SK-N-SH (cell line): ENCODE results near the gene DNAH14. TPM values are rescaled to one million over a fixed set of nuclear protein-coding genes. Genes with fewer than 3 reads are reported as not detected.

Experiments used
- CTCF ChIA-PET: fragments of 300-600, 350-600 bp; formaldehyde crosslinking; extraction: SDS; loops from one replicate; lab custom pipeline; 2021; lab: Yijun Ruan, JAX
- POLR2A ChIA-PET: fragments of 350-600 bp; sonication (Branson Sonifier 250); formaldehyde crosslinking; extraction: SDS; loops from one replicate; lab custom pipeline; 2020; ENCODE audit warnings: antibody characterized with exemption, inconsistent platforms; lab: Yijun Ruan, JAX
- DNase-seq: peaks from one replicate; pipeline ENCODE4 v3.0.0; 2012
- H2AFZ ChIP-seq: fragments of 200-600 bp; sonication (generic); 2 replicates; pipeline ENCODE4 v1.8.1; 2016; ENCODE audit warnings: antibody characterized with exemption, mild to moderate bottlenecking, low read depth
- H3F3A ChIP-seq: fragments of 200-600 bp; sonication (generic); replicated peaks from 2 replicates; pipeline ENCODE3; 2016; ENCODE audit warnings: antibody characterized with exemption, mild to moderate bottlenecking; ENCODE audit not compliant: insufficient read depth
- H3K27ac ChIP-seq, 2 experiments: fragments of 200-500 bp in 1 of 2; fragments of 200-600 bp in 1 of 2; sonication (Bioruptor generic) in 1 of 2; sonication (generic), shearing (Covaris generic) in 1 of 2; 2 replicates each; pipeline versions ENCODE4 v1.5.1 to v1.6.1; 2014 to 2016; ENCODE audit warnings: low read depth in 2 of 2, inconsistent platforms in 1 of 2, low read length in 1 of 2, mild to moderate bottlenecking in 1 of 2, mixed read lengths in 1 of 2
- H3K27me3 ChIP-seq: fragments of 200-600 bp; sonication (generic), shearing (Covaris generic); 2 replicates; pipeline ENCODE4 v1.6.1; 2016; ENCODE audit warnings: mixed run types; ENCODE audit not compliant: insufficient read depth
- H3K36me3 ChIP-seq, 2 experiments: fragments of 200-500 bp in 1 of 2; fragments of 200-600 bp in 1 of 2; sonication (Bioruptor generic) in 1 of 2; sonication (generic) in 1 of 2; replicated peaks in 1 of 2; 2 replicates each; pipeline versions ENCODE3 to v1.5.1; 2014 to 2016; ENCODE audit warnings: low read length in 1 of 2, mild to moderate bottlenecking in 1 of 2; ENCODE audit not compliant: insufficient read depth in 2 of 2, control insufficient read depth in 1 of 2
- H3K4me1 ChIP-seq, 2 experiments: fragments of 200-500 bp in 1 of 2; fragments of 200-600 bp in 1 of 2; sonication (Bioruptor generic) in 1 of 2; sonication (generic), shearing (Covaris generic) in 1 of 2; 2 replicates each; pipeline versions ENCODE4 v1.5.1 to v1.6.1; 2014 to 2016; ENCODE audit warnings: low read depth in 1 of 2, low read length in 1 of 2, mixed run types in 1 of 2; ENCODE audit not compliant: insufficient read depth in 2 of 2, control insufficient read depth in 1 of 2
- H3K4me2 ChIP-seq: fragments of 200-600 bp; sonication (generic), shearing (Covaris generic); 2 replicates; pipeline ENCODE4 v1.6.1; 2017; ENCODE audit warnings: mixed run types
- H3K4me3 ChIP-seq, 2 experiments: fragments of 200-500 bp in 1 of 2; fragments of 200-600 bp in 1 of 2; sonication (Bioruptor generic) in 1 of 2; sonication (generic), shearing (Covaris generic) in 1 of 2; 2 replicates each; pipeline versions ENCODE4 v1.5.1 to v1.8.1; 2014 to 2016; ENCODE audit warnings: low read depth in 2 of 2, inconsistent platforms in 1 of 2, low read length in 1 of 2, mild to moderate bottlenecking in 1 of 2, mixed read lengths in 1 of 2, moderate library complexity in 1 of 2
- H3K79me2 ChIP-seq: fragments of 200-600 bp; sonication (generic); 2 replicates; pipeline ENCODE4 v1.8.1; 2017; ENCODE audit warnings: mild to moderate bottlenecking; ENCODE audit not compliant: insufficient read depth
- H3K9ac ChIP-seq: fragments of 200-600 bp; sonication (generic); 2 replicates; pipeline ENCODE4 v1.6.1; 2017; ENCODE audit warnings: mixed run types
- H3K9me2 ChIP-seq: fragments of 200-600 bp; sonication (generic); 2 replicates; pipeline ENCODE4 v1.6.1; 2017; ENCODE audit warnings: mixed run types
- H3K9me3 ChIP-seq: fragments of 200-600 bp; sonication (generic); 2 replicates; pipeline ENCODE4 v1.6.1; 2017; ENCODE audit warnings: mixed run types, mild to moderate bottlenecking, moderate library complexity
- H4K20me1 ChIP-seq: fragments of 200-600 bp; sonication (generic); 2 replicates; pipeline ENCODE4 v1.6.1; 2017; ENCODE audit warnings: mild to moderate bottlenecking, mixed run types; ENCODE audit not compliant: insufficient read depth
- CHD2 ChIP-seq: fragments of 150-350 bp; IDR thresholded peaks from 2 replicates; pipeline ENCODE4 v1.6.1; 2018; ENCODE audit warnings: low read length; ENCODE audit not compliant: partially characterized antibody
- EZH2phosphoT487 ChIP-seq: fragments of 200-600 bp; sonication (generic); IDR thresholded peaks from 2 replicates; pipeline ENCODE4 v1.6.1; 2017; ENCODE audit warnings: low read depth, mixed run types, mild to moderate bottlenecking, antibody characterized with exemption, moderate library complexity, borderline replicate concordance
- FOSL2 ChIP-seq: IDR thresholded peaks from 2 replicates; pipeline ENCODE4 v1.4.0; 2012; ENCODE audit warnings: low read depth, mild to moderate bottlenecking, moderate library complexity, borderline replicate concordance
- FOXJ3 ChIP-seq: sonication (generic); formaldehyde crosslinking; IDR thresholded peaks from 2 replicates; pipeline ENCODE4 v1.5.1; 2020; ENCODE audit warnings: mild to moderate bottlenecking, missing genetic modification reagents
- FOXM1 ChIP-seq: IDR thresholded peaks from 2 replicates; pipeline ENCODE4 v1.4.0; 2012; ENCODE audit warnings: low read depth, mild to moderate bottlenecking
- GABPA ChIP-seq: IDR thresholded peaks from 2 replicates; pipeline ENCODE4 v1.4.0; 2012; ENCODE audit warnings: low read depth, mild to moderate bottlenecking
- GATA2 ChIP-seq: sonication (generic); formaldehyde crosslinking; IDR thresholded peaks from 2 replicates; pipeline ENCODE4 v1.5.0; 2020; ENCODE audit warnings: mild to moderate bottlenecking, missing genetic modification reagents
- IRF3 ChIP-seq: fragments of 150-350 bp; IDR thresholded peaks from 2 replicates; pipeline ENCODE4 v1.6.1; 2016; ENCODE audit warnings: mild to moderate bottlenecking, low read depth, low read length
- JUND ChIP-seq: IDR thresholded peaks from 2 replicates; pipeline ENCODE4 v1.4.0; 2012
- NFIC ChIP-seq: IDR thresholded peaks from 2 replicates; pipeline ENCODE4 v1.4.0; 2012; ENCODE audit warnings: borderline replicate concordance
- NRF1 ChIP-seq: IDR thresholded peaks from 2 replicates; pipeline ENCODE4 v1.6.1; 2012; ENCODE audit warnings: low read depth, mild to moderate bottlenecking, low read length
- POLR2AphosphoS5 ChIP-seq: IDR thresholded peaks from 2 replicates; pipeline ENCODE4 v1.6.1; 2012; ENCODE audit warnings: low read depth, low read length
- RAD21 ChIP-seq: IDR thresholded peaks from 2 replicates; pipeline ENCODE4 v1.6.1; 2012; ENCODE audit warnings: mild to moderate bottlenecking, low read length
- RFX5 ChIP-seq: IDR thresholded peaks from 2 replicates; pipeline ENCODE4 v1.6.1; 2012; ENCODE audit warnings: mild to moderate bottlenecking, improper control_type of control experiment, low read length
- SIN3A ChIP-seq: IDR thresholded peaks from 2 replicates; pipeline ENCODE4 v1.6.1; 2012; ENCODE audit warnings: low read depth, mild to moderate bottlenecking, low read length, moderate library complexity, borderline replicate concordance
- TCF12 ChIP-seq: IDR thresholded peaks from 2 replicates; pipeline ENCODE4 v1.4.0; 2012
- TEAD4 ChIP-seq: IDR thresholded peaks from 2 replicates; pipeline ENCODE4 v1.4.0; 2012; ENCODE audit warnings: mild to moderate bottlenecking, borderline replicate concordance; ENCODE audit not compliant: insufficient read depth
- YY1 ChIP-seq: IDR thresholded peaks from 2 replicates; pipeline ENCODE4 v1.4.0; 2012; ENCODE audit warnings: low read depth, mild to moderate bottlenecking
- WGBS: methylation state at CpG from one replicate; pipeline ENCODE4 v1.1.6; 2017; ENCODE audit warnings: low lambda C conversion rate; 5-methylcytosine and 5-hydroxymethylcytosine counted together
- polyA plus RNA-seq, 3 experiments: library from polyadenylated mRNA; depleted of rRNA; stranded (reverse); fragments of >200 nt; gene quantifications; 2 replicates each; pipeline ENCODE4 v1.2.3, GENCODE V29; 2012
- TF ChIP-seq, protein P1 (sequence below): fragments of 200-600 bp; sonication (generic); IDR thresholded peaks from 2 replicates; pipeline ENCODE4 v1.6.1; 2017; ENCODE audit warnings: antibody characterized with exemption, mild to moderate bottlenecking, moderate library complexity
- TF ChIP-seq, protein P2 (sequence below): IDR thresholded peaks from 2 replicates; pipeline ENCODE4; 2012
- TF ChIP-seq, protein P3 (sequence below): fragments of 150-350 bp; IDR thresholded peaks from 2 replicates; pipeline ENCODE4 v1.6.1; 2017; ENCODE audit warnings: antibody characterized with exemption, low read length, low read depth, borderline replicate concordance
- TF ChIP-seq, protein P4 (sequence below): IDR thresholded peaks from 2 replicates; pipeline ENCODE4 v1.4.0; 2012; ENCODE audit warnings: low read depth, borderline replicate concordance

The DNAH14 gene
- polyA plus RNA-seq, 1 of the 3 experiments (the other 2 are of a cell fraction): 8.0 TPM

DNA sequence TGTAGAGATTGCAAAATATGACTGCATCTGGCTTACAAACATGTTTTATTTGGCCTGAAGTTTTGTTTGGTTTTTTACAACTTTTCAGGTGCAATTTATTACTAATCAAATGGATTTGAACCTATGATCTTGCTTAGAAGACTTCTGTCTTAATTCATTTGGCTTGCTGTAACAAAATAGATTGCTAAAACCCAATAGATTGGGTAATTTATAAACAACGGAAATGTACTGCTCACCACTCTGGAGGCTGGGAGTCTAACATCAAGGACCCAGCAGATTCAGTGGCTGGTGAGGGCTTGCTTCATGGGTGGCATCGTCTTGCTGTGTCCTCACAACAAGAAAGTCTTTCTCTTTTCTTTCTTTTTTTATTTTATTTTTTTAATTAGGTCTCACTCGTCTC, 425.4 kb downstream of the DNAH14 start:
- no peaks in the 10 kb centered on the region; a peak in 1 of 4 replicates for H3K4me1 ChIP-seq
- no peaks in the 10 kb centered on the region for H3K36me3 ChIP-seq
- H3K27me3 ChIP-seq: no peaks in the 10 kb centered on the region
- H3K9me2 ChIP-seq: no peaks in the 10 kb centered on the region
- no peak overlapping the region for H3K27ac ChIP-seq
- no peak overlapping the region for H2AFZ ChIP-seq
- ChIA-PET POLR2A (no interaction called here), CTCF (no interaction called here)
- no peak for TF ChIP-seq CHD2
- no peak for TF ChIP-seq SIN3A
- TF ChIP-seq, protein P1, sequence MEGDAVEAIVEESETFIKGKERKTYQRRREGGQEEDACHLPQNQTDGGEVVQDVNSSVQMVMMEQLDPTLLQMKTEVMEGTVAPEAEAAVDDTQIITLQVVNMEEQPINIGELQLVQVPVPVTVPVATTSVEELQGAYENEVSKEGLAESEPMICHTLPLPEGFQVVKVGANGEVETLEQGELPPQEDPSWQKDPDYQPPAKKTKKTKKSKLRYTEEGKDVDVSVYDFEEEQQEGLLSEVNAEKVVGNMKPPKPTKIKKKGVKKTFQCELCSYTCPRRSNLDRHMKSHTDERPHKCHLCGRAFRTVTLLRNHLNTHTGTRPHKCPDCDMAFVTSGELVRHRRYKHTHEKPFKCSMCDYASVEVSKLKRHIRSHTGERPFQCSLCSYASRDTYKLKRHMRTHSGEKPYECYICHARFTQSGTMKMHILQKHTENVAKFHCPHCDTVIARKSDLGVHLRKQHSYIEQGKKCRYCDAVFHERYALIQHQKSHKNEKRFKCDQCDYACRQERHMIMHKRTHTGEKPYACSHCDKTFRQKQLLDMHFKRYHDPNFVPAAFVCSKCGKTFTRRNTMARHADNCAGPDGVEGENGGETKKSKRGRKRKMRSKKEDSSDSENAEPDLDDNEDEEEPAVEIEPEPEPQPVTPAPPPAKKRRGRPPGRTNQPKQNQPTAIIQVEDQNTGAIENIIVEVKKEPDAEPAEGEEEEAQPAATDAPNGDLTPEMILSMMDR: no peak
- TF ChIP-seq JUND: no peak
- no peak for TF ChIP-seq YY1
- H4K20me1 ChIP-seq: no peaks in the 10 kb centered on the region
- H3K9ac ChIP-seq: no peak overlapping the region
- no peaks in the 10 kb centered on the region for H3K79me2 ChIP-seq
- WGBS: 39% methylated on average over 3 of the region's 3 CpGs
- DNase-seq: no peak
- no peak overlapping the region for H3K4me2 ChIP-seq
- H3K4me3 ChIP-seq: no peak overlapping the region
- H3F3A ChIP-seq: no peaks in the 10 kb centered on the region
- no peaks in the 10 kb centered on the region for H3K9me3 ChIP-seq

- Histone ChIP-seq H3K27me3 (no peaks in the 10 kb centered on the region), H2AFZ (no peak overlapping the region), H3K4me2 (no peak overlapping the region), H3F3A (no peaks in the 10 kb centered on the region), H4K20me1 (no peaks in the 10 kb centered on the region), H3K4me3 (no peak overlapping the region), H3K79me2 (no peaks in the 10 kb centered on the region), H3K9me3 (no peaks in the 10 kb centered on the region), H3K9me2 (no peaks in the 10 kb centered on the region), H3K36me3 (no peaks in the 10 kb centered on the region), H3K9ac (no peak overlapping the region), H3K27ac (no peak overlapping the region), H3K4me1 (no peaks in the 10 kb centered on the region; a peak in 1 of 4 replicates)
- TF ChIP-seq SIN3A: no peak
- TF ChIP-seq FOXM1: no peak
- no peak for TF ChIP-seq YY1
- no peak for TF ChIP-seq GATA2
- no peak for TF ChIP-seq TEAD4
- TF ChIP-seq IRF3: no peak
- TF ChIP-seq, protein P2, sequence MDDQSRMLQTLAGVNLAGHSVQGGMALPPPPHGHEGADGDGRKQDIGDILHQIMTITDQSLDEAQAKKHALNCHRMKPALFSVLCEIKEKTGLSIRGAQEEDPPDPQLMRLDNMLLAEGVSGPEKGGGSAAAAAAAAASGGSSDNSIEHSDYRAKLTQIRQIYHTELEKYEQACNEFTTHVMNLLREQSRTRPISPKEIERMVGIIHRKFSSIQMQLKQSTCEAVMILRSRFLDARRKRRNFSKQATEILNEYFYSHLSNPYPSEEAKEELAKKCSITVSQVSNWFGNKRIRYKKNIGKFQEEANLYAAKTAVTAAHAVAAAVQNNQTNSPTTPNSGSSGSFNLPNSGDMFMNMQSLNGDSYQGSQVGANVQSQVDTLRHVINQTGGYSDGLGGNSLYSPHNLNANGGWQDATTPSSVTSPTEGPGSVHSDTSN: no peak
- no peak for TF ChIP-seq NFIC
- TF ChIP-seq POLR2AphosphoS5: no peak
- TF ChIP-seq TCF12: no peak
- no peak for TF ChIP-seq FOXJ3 (CRISPR knock-in tag)
- no peak for TF ChIP-seq CHD2
- TF ChIP-seq FOSL2: no peak
- TF ChIP-seq GABPA: no peak
- no peak for TF ChIP-seq NRF1
- no peak for TF ChIP-seq EZH2phosphoT487
- TF ChIP-seq RFX5: no peak
- TF ChIP-seq, protein P3, sequence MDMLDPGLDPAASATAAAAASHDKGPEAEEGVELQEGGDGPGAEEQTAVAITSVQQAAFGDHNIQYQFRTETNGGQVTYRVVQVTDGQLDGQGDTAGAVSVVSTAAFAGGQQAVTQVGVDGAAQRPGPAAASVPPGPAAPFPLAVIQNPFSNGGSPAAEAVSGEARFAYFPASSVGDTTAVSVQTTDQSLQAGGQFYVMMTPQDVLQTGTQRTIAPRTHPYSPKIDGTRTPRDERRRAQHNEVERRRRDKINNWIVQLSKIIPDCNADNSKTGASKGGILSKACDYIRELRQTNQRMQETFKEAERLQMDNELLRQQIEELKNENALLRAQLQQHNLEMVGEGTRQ: no peak
- TF ChIP-seq, protein P4, sequence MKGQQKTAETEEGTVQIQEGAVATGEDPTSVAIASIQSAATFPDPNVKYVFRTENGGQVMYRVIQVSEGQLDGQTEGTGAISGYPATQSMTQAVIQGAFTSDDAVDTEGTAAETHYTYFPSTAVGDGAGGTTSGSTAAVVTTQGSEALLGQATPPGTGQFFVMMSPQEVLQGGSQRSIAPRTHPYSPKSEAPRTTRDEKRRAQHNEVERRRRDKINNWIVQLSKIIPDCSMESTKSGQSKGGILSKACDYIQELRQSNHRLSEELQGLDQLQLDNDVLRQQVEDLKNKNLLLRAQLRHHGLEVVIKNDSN: no peak
- TF ChIP-seq RAD21: no peak
- ChIA-PET POLR2A (no interaction called here), CTCF (no interaction called here)
- DNase-seq: no peak
- 69% methylated on average over 1 of the region's 1 CpG for WGBS
These were observed 426.4 kb downstream of the DNAH14 start for GRCh38 chr1:225355863-225356262.
